Activated T-cell treated with anti-CD3 and anti-CD28 coated beads, Interleukin-2, amount 50 U/mL, for 4 hours (primary cell): ENCODE data around the gene JAG1. TPM values are rescaled to one million over a fixed set of nuclear protein-coding genes. Genes with fewer than 3 reads are reported as not detected.

Experiments
- ATAC-seq, 2 donors: fragments of 200-7000 bp; cut with Tn5 transposase; one replicate each; pipeline ENCODE4 v1.10.0; 2021
- DNase-seq: peaks from one replicate; pipeline ENCODE4 v3.0.0-alpha.2; 2020
- H3K27me3 Mint-ChIP-seq: one replicate; pipeline ENCODE4 v1.8.0; 2021; ENCODE audit warnings: low read depth, mixed read lengths
- H3K36me3 Mint-ChIP-seq: one replicate; pipeline ENCODE4 v1.8.0; 2022; ENCODE audit warnings: mixed read lengths; ENCODE audit not compliant: insufficient read depth
- H3K4me1 Mint-ChIP-seq: one replicate; pipeline ENCODE4 v1.8.0; 2021; ENCODE audit warnings: low read depth, mixed read lengths
- H3K4me3 Mint-ChIP-seq: one replicate; pipeline ENCODE4 v1.8.0; 2021; ENCODE audit warnings: mild to moderate bottlenecking, moderate library complexity, mixed read lengths
- H3K9me3 Mint-ChIP-seq: one replicate; pipeline ENCODE4 v1.8.0; 2021; ENCODE audit warnings: mixed read lengths
- total RNA-seq, 3 donors: library from RNA; stranded (reverse); gene quantifications; one replicate each; pipeline ENCODE4 v1.2.1, GENCODE V29; 2021

The JAG1 gene
- total RNA-seq = under 1 TPM; 0.33 to 0.47 (median 0.38) TPM

- no peak for DNase-seq
- H3K27me3 Mint-ChIP-seq = peaks cover 58% of the 10 kb centered on the region
- no peaks in the 10 kb centered on the region for H3K9me3 Mint-ChIP-seq
- peak within 1 kb of the TSS; percentile 79 for H3K4me3 Mint-ChIP-seq
- peaks cover 30% of the 10 kb centered on the region for H3K4me1 Mint-ChIP-seq
- peak; percentile 67 to 68 for ATAC-seq
- no peaks in the 10 kb centered on the region for H3K36me3 Mint-ChIP-seq
Observed at GRCh38 chr20:10673842-10674683, at the start of gene JAG1. JAG1 (minus strand) TSS chr20:10673999; CDS start chr20:10673530, 469 bp downstream.

GRCh38 chr20:10721976-10722375, 48.2 kb upstream of the JAG1 start:
- H3K4me1 Mint-ChIP-seq = no peaks in the 10 kb centered on the region
- no peaks in the 10 kb centered on the region for H3K9me3 Mint-ChIP-seq
- H3K4me3 Mint-ChIP-seq = no peak overlapping the region
- ATAC-seq (no peak), DNase-seq (no peak)
- no peaks in the 10 kb centered on the region for H3K36me3 Mint-ChIP-seq
- H3K27me3 Mint-ChIP-seq = peaks cover 13% of the 10 kb centered on the region

DNA sequence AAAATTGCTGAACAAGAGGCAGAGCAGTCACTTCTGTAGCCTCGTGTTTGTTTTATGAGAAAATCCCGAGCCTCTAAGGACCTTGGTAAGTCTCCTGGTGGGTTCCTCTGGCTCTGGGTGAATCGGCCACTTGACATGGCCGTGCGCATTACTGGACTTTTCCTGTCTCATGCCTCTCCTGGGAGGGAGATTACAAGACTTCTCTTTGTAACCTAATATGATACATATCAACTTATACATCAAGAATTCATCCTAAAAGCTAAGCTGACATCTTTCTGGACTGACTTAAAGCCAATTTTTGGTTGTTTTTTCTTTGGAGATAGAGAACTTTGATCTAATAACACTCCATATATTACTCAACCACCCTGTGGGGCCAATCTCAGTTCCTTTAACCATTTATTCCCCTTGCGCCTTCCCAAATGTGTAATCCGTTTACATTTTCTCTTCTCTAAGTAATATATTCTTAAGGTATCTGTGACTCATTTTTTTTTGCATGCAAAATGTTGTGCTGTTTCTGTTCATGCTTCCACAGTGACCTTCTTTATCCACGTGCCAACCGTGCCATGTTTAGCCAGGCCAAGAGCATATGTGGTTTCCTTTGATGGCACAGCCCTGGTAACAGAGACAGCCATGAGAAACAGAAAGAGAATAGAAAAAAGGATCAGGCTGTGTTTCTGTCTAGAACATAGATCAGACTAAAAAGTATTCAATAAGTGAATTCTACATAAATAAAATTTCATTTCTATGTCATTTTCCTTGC, 47.5 kb upstream of the JAG1 start:
- Mint-ChIP-seq H3K4me3 (no peak overlapping the region), H3K36me3 (no peaks in the 10 kb centered on the region), H3K9me3 (no peaks in the 10 kb centered on the region), H3K27me3 (peaks cover 13% of the 10 kb centered on the region), H3K4me1 (no peaks in the 10 kb centered on the region)
- ATAC-seq (no peak), DNase-seq (no peak)

DNA sequence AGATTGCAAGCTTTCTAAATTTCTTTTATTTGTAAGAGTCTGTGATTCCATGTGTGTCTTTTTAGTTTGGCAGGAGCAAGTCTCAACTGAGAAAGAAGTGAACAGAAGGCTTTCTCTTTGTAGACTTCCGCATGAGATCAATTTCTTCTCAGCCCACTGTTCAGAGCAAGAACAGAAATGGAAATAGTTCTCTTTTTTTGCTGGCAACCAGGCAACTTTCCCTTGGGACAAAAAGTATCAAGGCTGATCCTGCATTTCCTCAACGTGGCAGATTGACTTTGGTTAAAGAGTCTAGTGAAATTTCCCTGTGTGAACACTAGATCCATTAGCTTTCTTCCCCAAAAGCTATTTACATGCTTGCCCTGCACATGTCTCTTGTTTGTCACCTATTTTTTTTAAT, 46.8 kb upstream of the JAG1 start:
- Mint-ChIP-seq H3K36me3 (no peaks in the 10 kb centered on the region), H3K4me1 (no peaks in the 10 kb centered on the region), H3K27me3 (peaks cover 13% of the 10 kb centered on the region), H3K9me3 (no peaks in the 10 kb centered on the region), H3K4me3 (no peak overlapping the region)
- ATAC-seq (no peak), DNase-seq (no peak)

GRCh38 chr20:10719740-10720385, 46.1 kb upstream of the JAG1 start:
- Mint-ChIP-seq H3K27me3 (peaks cover 12% of the 10 kb centered on the region), H3K36me3 (no peaks in the 10 kb centered on the region), H3K4me3 (no peak overlapping the region), H3K4me1 (no peaks in the 10 kb centered on the region), H3K9me3 (no peaks in the 10 kb centered on the region)
- no peak for DNase-seq
- ATAC-seq = no peak

DNA sequence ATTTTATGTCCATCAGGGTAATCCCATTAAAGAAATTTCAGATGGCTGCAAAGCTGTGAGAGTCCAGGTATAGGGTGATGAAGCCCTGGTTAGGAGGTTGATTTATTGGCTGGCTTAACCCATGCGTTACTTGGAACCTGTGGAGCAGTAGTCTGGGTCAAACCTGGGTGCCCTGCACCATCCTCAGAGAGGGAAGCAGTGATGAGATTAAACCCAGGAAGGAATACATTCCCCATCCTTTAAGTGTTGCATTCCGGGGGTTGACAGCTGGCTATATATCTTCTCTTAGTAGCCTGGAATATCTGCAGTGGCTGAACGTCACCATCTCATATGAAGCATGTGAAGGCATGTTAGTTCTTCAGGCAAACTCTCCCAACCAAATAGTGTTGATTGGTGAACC, 44.9 kb upstream of the JAG1 start:
- Mint-ChIP-seq H3K27me3 (peaks cover 8% of the 10 kb centered on the region), H3K9me3 (no peaks in the 10 kb centered on the region), H3K4me1 (no peaks in the 10 kb centered on the region), H3K36me3 (no peaks in the 10 kb centered on the region), H3K4me3 (no peak overlapping the region)
- DNase-seq (no peak), ATAC-seq (no peak)

DNA sequence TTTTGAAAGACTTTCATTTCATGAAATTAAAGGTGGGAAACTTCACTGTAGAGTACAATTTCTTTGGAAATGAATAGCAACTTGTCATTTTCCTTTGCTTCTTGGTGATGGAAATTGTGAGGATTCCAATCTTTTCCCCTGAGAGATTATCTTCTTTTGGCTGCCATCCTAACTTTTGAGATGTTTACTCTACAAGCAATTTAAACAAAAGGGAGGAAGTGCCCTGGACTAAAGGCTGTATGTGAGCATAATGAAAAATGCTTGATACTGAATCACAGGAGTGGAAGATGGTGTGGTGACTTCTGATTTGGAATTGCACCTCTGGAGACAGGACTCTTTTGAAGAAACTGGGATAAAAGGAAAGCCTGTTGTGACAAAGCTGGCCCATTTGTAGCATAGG, 43.1 kb upstream of the JAG1 start:
- no peaks in the 10 kb centered on the region for H3K36me3 Mint-ChIP-seq
- H3K27me3 Mint-ChIP-seq = peaks cover 3% of the 10 kb centered on the region
- DNase-seq (no peak), ATAC-seq (no peak)
- no peaks in the 10 kb centered on the region for H3K9me3 Mint-ChIP-seq
- H3K4me1 Mint-ChIP-seq = no peaks in the 10 kb centered on the region
- no peak overlapping the region for H3K4me3 Mint-ChIP-seq

DNA sequence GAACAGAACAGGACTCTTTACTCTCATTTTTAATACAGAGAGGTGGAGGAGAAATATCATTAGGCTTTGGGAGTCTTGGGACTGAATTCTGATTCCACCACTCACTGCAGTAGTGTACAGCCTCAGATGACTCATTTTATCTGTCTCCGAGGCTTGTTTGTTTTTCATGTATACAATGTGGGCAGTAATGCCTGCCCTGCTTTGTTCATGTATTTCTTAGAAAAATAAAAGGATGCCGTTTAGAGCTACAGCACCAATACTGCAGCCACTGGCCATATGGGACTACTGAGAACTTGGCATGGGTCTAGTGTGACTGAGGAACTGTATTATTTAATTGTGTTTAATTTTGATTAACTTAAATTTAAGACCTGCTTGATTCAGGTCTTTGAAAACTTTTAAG, 41.2 kb upstream of the JAG1 start:
- ATAC-seq (no peak), DNase-seq (no peak)
- no peaks in the 10 kb centered on the region for H3K9me3 Mint-ChIP-seq
- H3K4me1 Mint-ChIP-seq = no peaks in the 10 kb centered on the region
- no peaks in the 10 kb centered on the region for H3K27me3 Mint-ChIP-seq
- H3K36me3 Mint-ChIP-seq = no peaks in the 10 kb centered on the region
- H3K4me3 Mint-ChIP-seq = no peak overlapping the region

DNA sequence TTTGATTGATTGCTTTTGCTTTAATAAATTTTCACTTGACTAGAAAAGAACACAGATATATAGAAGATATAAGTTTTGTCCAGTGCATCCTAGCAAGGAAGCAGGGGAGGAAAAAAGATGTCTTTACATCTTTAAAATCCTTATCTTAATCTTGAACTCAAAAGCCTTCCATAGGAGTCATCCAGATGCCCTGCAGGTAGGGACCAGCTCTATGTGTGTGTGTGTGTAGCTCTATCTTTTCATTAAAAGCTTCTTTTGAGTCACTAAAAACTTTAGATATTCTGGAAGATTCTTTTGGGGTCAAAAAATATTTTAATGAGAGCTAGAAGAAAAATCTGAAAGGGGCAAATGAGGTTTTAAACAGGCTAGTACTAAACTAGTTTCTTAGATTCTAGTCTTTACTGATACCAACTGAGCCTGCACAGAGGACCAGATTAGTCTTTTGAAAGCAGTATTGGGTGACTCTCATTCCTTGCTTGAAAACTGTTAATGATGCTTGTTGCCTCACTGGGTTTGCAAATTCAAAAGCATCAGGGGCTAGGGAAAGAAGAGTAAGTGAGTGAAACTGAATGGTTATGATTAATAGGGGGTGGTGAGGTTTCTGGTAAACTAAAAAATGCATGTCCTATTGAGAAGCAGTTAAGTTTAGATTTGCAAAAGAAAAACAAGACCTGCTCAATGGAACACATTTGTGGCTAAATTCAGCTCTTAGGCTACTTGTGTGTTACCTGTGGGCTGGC, 40.6 kb upstream of the JAG1 start:
- no peak for DNase-seq
- H3K4me3 Mint-ChIP-seq = no peak overlapping the region
- H3K4me1 Mint-ChIP-seq = no peaks in the 10 kb centered on the region
- ATAC-seq = no peak
- H3K9me3 Mint-ChIP-seq = no peaks in the 10 kb centered on the region
- H3K27me3 Mint-ChIP-seq = no peaks in the 10 kb centered on the region
- H3K36me3 Mint-ChIP-seq = no peaks in the 10 kb centered on the region

DNA sequence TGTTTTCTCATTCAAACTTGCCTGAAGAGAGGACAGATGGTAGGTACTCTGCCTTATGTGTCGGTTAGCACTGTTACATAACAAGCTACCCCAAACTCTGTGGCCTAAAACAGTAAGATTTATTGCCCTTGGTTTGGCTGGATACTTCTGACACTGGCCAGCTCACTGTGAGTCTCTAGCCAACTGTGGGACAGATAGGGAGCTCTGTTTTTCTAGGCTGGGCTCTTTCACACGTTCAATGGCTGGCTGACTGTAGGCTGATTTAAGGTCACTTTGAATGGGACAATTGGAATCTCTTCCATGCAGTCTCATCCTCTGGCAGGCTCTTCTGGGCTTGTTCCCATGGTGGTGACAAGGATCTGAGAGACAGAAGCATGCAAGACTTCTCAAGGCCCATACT, 39.4 kb upstream of the JAG1 start:
- H3K27me3 Mint-ChIP-seq = peaks cover 5% of the 10 kb centered on the region
- DNase-seq = no peak
- no peak overlapping the region for H3K4me3 Mint-ChIP-seq
- no peak for ATAC-seq
- no peaks in the 10 kb centered on the region for H3K4me1 Mint-ChIP-seq
- H3K9me3 Mint-ChIP-seq = no peaks in the 10 kb centered on the region
- H3K36me3 Mint-ChIP-seq = no peaks in the 10 kb centered on the region

DNA sequence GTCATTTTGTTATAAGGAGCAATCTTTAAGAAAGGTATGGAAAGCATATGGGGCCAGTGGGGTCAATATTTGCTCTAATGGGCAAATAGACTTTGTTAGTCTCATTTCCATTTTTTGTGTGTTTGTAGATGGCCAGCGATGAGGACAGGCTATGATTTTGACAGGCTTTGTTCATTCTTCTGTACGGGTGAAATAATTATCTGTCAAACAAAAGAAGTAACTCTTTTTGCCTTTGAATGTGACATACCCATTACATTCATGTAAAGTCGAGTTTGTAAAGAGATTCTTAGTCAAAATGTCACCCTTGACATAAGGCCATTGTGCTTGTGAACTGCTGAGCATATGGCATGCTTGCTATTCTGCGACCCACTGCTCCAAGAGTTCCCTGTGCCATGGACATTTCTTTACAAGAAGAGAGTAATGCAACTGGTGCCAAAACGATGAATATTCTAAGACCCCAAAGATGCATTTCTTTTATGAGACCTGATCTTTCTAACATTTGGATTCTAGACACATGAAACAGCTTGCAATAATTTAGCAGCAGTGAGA, 38.2 kb upstream of the JAG1 start:
- no peak for ATAC-seq
- Mint-ChIP-seq H3K4me3 (no peak overlapping the region), H3K9me3 (no peaks in the 10 kb centered on the region), H3K4me1 (no peaks in the 10 kb centered on the region), H3K27me3 (peaks cover 5% of the 10 kb centered on the region), H3K36me3 (no peaks in the 10 kb centered on the region)
- DNase-seq = no peak

DNA sequence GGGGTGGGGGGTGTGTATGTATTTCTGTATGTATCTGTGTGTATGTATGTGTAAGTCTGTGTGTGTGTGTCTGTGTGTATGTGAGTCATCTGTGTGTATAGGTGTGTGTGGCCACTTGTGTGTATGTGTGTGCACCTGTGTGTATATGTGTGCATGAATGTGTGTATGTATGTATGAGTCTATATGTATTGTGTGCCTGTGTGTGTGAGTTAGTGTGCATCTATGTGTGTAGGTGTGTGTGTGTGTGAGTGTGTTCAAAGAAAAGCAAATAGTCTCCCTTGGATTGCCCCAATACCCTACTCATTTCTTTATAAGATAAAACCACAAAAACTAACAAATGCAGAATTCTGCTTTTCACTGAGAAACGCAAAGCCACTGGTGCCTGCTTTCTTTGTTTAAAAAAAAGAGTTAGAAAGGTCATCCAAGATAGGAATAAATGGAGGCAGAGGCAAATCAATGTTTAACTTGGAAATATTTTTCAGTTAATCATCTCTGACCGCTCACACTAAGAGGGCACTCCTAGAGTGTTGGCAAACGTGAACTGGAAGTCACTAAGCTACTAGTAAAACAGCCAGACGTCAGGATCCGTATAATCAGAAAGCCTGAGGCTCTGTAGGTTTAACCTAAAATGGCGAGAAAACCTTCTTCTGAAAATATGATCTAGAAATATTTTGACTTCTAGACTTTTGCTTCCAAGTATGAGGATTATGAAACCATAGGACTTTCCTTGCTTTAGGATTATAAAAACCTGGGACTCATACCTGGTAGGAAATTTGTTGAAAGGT, 37.4 kb upstream of the JAG1 start:
- Mint-ChIP-seq H3K4me3 (no peak overlapping the region), H3K4me1 (no peaks in the 10 kb centered on the region)
- no peak for DNase-seq

GRCh38 chr20:10709916-10710315, 36.1 kb upstream of the JAG1 start:
- H3K36me3 Mint-ChIP-seq = no peaks in the 10 kb centered on the region
- no peak for DNase-seq
- H3K4me1 Mint-ChIP-seq = no peaks in the 10 kb centered on the region
- H3K27me3 Mint-ChIP-seq = peaks cover 8% of the 10 kb centered on the region
- H3K4me3 Mint-ChIP-seq = no peak overlapping the region
- ATAC-seq = no peak
- no peaks in the 10 kb centered on the region for H3K9me3 Mint-ChIP-seq

More for the DNA sequence above, 37.4 kb upstream of the JAG1 start:
- Mint-ChIP-seq H3K27me3 (peaks cover 8% of the 10 kb centered on the region), H3K9me3 (no peaks in the 10 kb centered on the region), H3K36me3 (no peaks in the 10 kb centered on the region)
- no peak for ATAC-seq
